ENCODE data around the gene ZSCAN32. TPM values are rescaled to one million over a fixed set of nuclear protein-coding genes. Genes with fewer than 3 reads are reported as not detected.

ZSCAN32 gene
- total RNA-seq, 1 experiment from 2014 or later = 20.0 TPM

- ATAC-seq (peak; percentile 93), DNase-seq (ENCODE audit: low read depth, low spot score) (peak; percentile 83)
- Histone ChIP-seq H3K4me3 (replicated peaks in 1 of 2; ENCODE audit: low read depth in 1 of 2, low read length in 2 of 2) (peak within 1 kb of the TSS; percentile 62 to 82), H3K4me2 (ENCODE audit: low read length) (peak within 1 kb of the TSS; percentile 79), H3K27me3 (ENCODE audit: insufficient read depth, low read length) (no peaks in the 10 kb centered on the region), H3K36me3 (ENCODE audit: control insufficient read depth in 1 of 2, insufficient read depth in 2 of 2, low read length in 2 of 2) (peaks cover 2 to 14% of the 10 kb centered on the region in 2 experiments; a peak in 3 of 4 replicates), H3K27ac (ENCODE audit: low read depth, low read length) (peak within 1 kb of the TSS; percentile 67), H2AFZ (ENCODE audit: low read depth, low read length, poor library complexity, severe bottlenecking) (no peak within 1 kb of the TSS), H3K9ac (ENCODE audit: low read length) (peak within 1 kb of the TSS; percentile 74), H3K9me3 (ENCODE audit: control insufficient read depth in 1 of 2, insufficient read depth in 1 of 2, low read depth in 1 of 2, low read length in 2 of 2) (0 out of 4 replicates have a peak, but pooled peaks cover 0 to 4% of the 10 kb centered on the region in 2 experiments), H3K9me2 (ENCODE audit: insufficient read depth) (no peaks in the 10 kb centered on the region), H3K79me2 (ENCODE audit: insufficient read depth, low read length) (peaks cover 53% of the 10 kb centered on the region), H3K4me1 (ENCODE audit: control insufficient read depth in 1 of 2, insufficient read depth in 2 of 2, low read length in 2 of 2) (peaks cover 0 to 9% of the 10 kb centered on the region in 2 experiments; a peak in 1 of 4 replicates), H4K20me1 (ENCODE audit: insufficient read depth) (no peaks in the 10 kb centered on the region)
- ChIA-PET CTCF (interaction anchor here (1.2 kb wide), 1 partner anchor 176 kb away, joined by 4 read pairs; no protein-coding TSS in a partner anchor), RAD21 (ENCODE audit: low non-redundant PET in 1 of 2, low total read pairs in 2 of 2, uncharacterized antibody in 2 of 2, unreplicated experiment in 2 of 2) (interaction anchor here in 1 of 2 experiments (0.6 kb wide), 1 partner anchor 177 kb away, joined by 3 read pairs; no protein-coding TSS in a partner anchor), POLR2A (interaction anchor here (1.0 to 2.0 kb wide), 6 partner anchors 10 to 275 kb away, joined by 3 to 10 read pairs (median 4); partner anchors contain the start of genes ZNF174, ZNF200 and ZSCAN32)
- intact Hi-C loops (cut with micrococcal nuclease) = loop anchor here (10.0 kb wide), 1 partner anchor 179 kb away; no protein-coding TSS in a partner anchor
- TF ChIP-seq JUND (IDR thresholded peaks at IDR 0.05) (no peak), POLR2A (IDR thresholded peaks at IDR 0.05; ENCODE audit: borderline replicate concordance, extremely low read depth, insufficient read depth, insufficient read length) (peak; percentile 5), SP1 (IDR thresholded peaks at IDR 0.05; ENCODE audit: low read depth) (peak; percentile 74), POLR2AphosphoS5 (IDR thresholded peaks at IDR 0.05; ENCODE audit: low read depth, low read length) (peak; percentile 69), REST (IDR thresholded peaks at IDR 0.05; ENCODE audit: low read depth) (no peak), ATF3 (IDR thresholded peaks at IDR 0.05) (no peak), RAD21 (IDR thresholded peaks at IDR 0.05; ENCODE audit: low read depth) (no peak), EGR1 (IDR thresholded peaks at IDR 0.05; ENCODE audit: low read depth) (peak; percentile 74), CEBPB (IDR thresholded peaks at IDR 0.05; ENCODE audit: low read depth) (no peak), YY1 (IDR thresholded peaks at IDR 0.05; ENCODE audit: extremely low read depth, insufficient replicate concordance, low read depth, low read length) (no peak), SRF (IDR thresholded peaks at IDR 0.05; ENCODE audit: low read depth) (no peak), CTCF (IDR thresholded peaks at IDR 0.05 in 2 of 3, conservative IDR thresholded peaks at IDR 0.05 in 1 of 3; ENCODE audit: borderline replicate concordance in 1 of 3, insufficient read depth in 1 of 3, low read depth in 2 of 3, low read length in 2 of 3) (no peak), TCF7L2 (IDR thresholded peaks at IDR 0.05; ENCODE audit: borderline replicate concordance, extremely low read depth, insufficient read depth, insufficient read length) (no peak), EZH2 (IDR thresholded peaks at IDR 0.05) (no peak), ZFX (IDR thresholded peaks at IDR 0.05) (peak; percentile 76)
- no TSS peak for BruUV-seq (replicated peaks)
Measured at GRCh38 chr16:3443108-3444031, 42.6 kb upstream of the ZSCAN32 start, which contains the start of the genes NAA60 and ZNF597. TSS of gene NAA60 (plus strand) at chr16:3443680. CDS start at chr16:3476228, 32,548 bp downstream. TSS of gene ZNF597 (minus strand) at chr16:3443504. CDS start at chr16:3443153, 351 bp downstream.

All from HCT116 (cell line).